Neural progenitor cell (in vitro differentiated cells): ENCODE results near the gene TRMT44. TPM values are rescaled to one million over a fixed set of nuclear protein-coding genes. Genes with fewer than 3 reads are reported as not detected.

Experiments
- DNase-seq: peaks from one replicate; pipeline ENCODE4 v3.0.0-alpha.2; 2016; ENCODE audit warnings: low spot score
- H2AFZ ChIP-seq: fragments of 200-600 bp; sonication (generic); replicated peaks from 2 replicates; pipeline ENCODE4 v1.6.1; 2016; ENCODE audit warnings: antibody characterized with exemption
- H3F3A ChIP-seq: fragments of 200-600 bp; sonication (generic); 2 replicates; pipeline ENCODE4 v1.6.1; 2016; ENCODE audit warnings: antibody characterized with exemption, low read depth
- H3K27ac ChIP-seq: fragments of 200-600 bp; sonication (generic); 2 replicates; pipeline ENCODE4 v1.5.1; 2016; ENCODE audit warnings: mild to moderate bottlenecking
- H3K27me3 ChIP-seq: fragments of 200-600 bp; sonication (generic); 2 replicates; pipeline ENCODE4 v1.6.1; 2016; ENCODE audit warnings: mild to moderate bottlenecking, moderate library complexity
- H3K36me3 ChIP-seq: fragments of 200-600 bp; sonication (generic); 2 replicates; pipeline ENCODE4 v1.5.1; 2016
- H3K4me1 ChIP-seq: fragments of 200-600 bp; sonication (generic); 2 replicates; pipeline ENCODE4 v1.6.1; 2016; ENCODE audit warnings: mixed run types
- H3K4me2 ChIP-seq: fragments of 200-600 bp; sonication (generic); 2 replicates; pipeline ENCODE4 v1.6.1; 2016
- H3K4me3 ChIP-seq: fragments of 200-600 bp; sonication (generic); 2 replicates; pipeline ENCODE4 v1.5.1; 2016
- H3K79me2 ChIP-seq: fragments of 200-600 bp; sonication (generic); 2 replicates; pipeline ENCODE4 v1.6.1; 2016; ENCODE audit warnings: low read depth
- H3K9ac ChIP-seq: fragments of 200-600 bp; sonication (generic); 2 replicates; pipeline ENCODE4 v1.6.1; 2016
- H3K9me3 ChIP-seq: fragments of 200-600 bp; sonication (generic); 2 replicates; pipeline ENCODE4 v1.5.1; 2016; ENCODE audit warnings: low read depth
- H4K20me1 ChIP-seq: fragments of 200-600 bp; sonication (generic); 2 replicates; pipeline ENCODE4 v1.6.1; 2016; ENCODE audit warnings: low read depth
- H3K27ac Mint-ChIP-seq: 3 replicates; pipeline ENCODE4 v1.8.0; 2021; ENCODE audit warnings: mixed read lengths
- H3K27me3 Mint-ChIP-seq: 2 replicates; pipeline ENCODE4 v1.8.0; 2022; ENCODE audit warnings: low read depth, mild to moderate bottlenecking, inconsistent platforms, moderate library complexity, mixed read lengths; ENCODE audit not compliant: insufficient read depth
- H3K36me3 Mint-ChIP-seq: 3 replicates; pipeline ENCODE4 v1.8.0; 2021; ENCODE audit warnings: mixed read lengths
- H3K4me1 Mint-ChIP-seq: 3 replicates; pipeline ENCODE4 v1.8.0; 2021; ENCODE audit warnings: mixed read lengths
- H3K4me3 Mint-ChIP-seq: 3 replicates; pipeline ENCODE4 v1.8.0; 2021; ENCODE audit warnings: mild to moderate bottlenecking, moderate library complexity, mixed read lengths
- H3K9me3 Mint-ChIP-seq: 3 replicates; pipeline ENCODE4 v1.8.0; 2020; ENCODE audit warnings: mixed read lengths
- EZH2 ChIP-seq: fragments of 200-600 bp; sonication (generic); IDR thresholded peaks from 2 replicates; pipeline ENCODE4 v1.6.1; 2017; ENCODE audit warnings: antibody characterized with exemption, mild to moderate bottlenecking, moderate library complexity
- EZH2phosphoT487 ChIP-seq: fragments of 200-600 bp; sonication (generic); IDR thresholded peaks from 2 replicates; pipeline ENCODE4 v1.6.1; 2017; ENCODE audit warnings: antibody characterized with exemption
- total RNA-seq: library from RNA; depleted of rRNA; stranded (reverse); fragments of >200 nt; gene quantifications from 2 replicates; pipeline ENCODE4 v1.2.3, GENCODE V29; 2015; ENCODE audit warnings: low replicate concordance
- TF ChIP-seq, protein P1 (sequence below): fragments of 200-600 bp; sonication (generic); IDR thresholded peaks from 2 replicates; pipeline ENCODE4 v1.5.1; 2017; ENCODE audit warnings: antibody characterized with exemption, mild to moderate bottlenecking

The TRMT44 gene
- total RNA-seq, 1 donor from 2014 or later: 19.9 TPM

DNA sequence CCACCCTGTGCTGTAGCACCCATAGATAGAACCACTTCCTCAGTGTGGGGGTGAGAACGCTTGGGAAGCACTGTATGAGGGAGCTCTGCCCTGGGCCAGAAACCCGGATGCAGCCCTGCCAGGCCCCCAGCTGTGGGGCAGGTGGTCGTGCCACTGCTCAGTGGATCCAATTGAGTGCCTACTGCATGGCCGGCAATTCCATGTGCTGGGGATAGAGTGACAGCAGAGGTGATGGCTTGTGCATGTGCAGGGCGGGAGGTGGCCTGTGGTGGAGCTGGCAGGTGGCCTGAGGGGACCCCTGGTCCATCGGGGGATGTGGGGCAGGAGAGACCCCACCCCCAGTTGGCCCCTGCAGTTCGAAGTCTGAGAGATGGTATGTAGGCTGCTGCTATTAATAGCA, 60.4 kb downstream of the TRMT44 start:
- H3K36me3 ChIP-seq: no peaks in the 10 kb centered on the region
- no peak overlapping the region for H3K4me2 ChIP-seq
- no peaks in the 10 kb centered on the region for H3K79me2 ChIP-seq
- H3K27me3 Mint-ChIP-seq: peaks cover 15% of the 10 kb centered on the region
- H3K27ac Mint-ChIP-seq: no peak overlapping the region
- no peak overlapping the region for H3K27ac ChIP-seq
- H3K4me1 ChIP-seq: peaks cover 5% of the 10 kb centered on the region
- peaks cover 4% of the 10 kb centered on the region for H3F3A ChIP-seq
- no peak overlapping the region for H3K4me3 ChIP-seq
- peaks cover 18% of the 10 kb centered on the region for H3K4me1 Mint-ChIP-seq
- H3K36me3 Mint-ChIP-seq: no peaks in the 10 kb centered on the region
- H4K20me1 ChIP-seq: no peaks in the 10 kb centered on the region
- peaks cover 8% of the 10 kb centered on the region for H3K9me3 Mint-ChIP-seq
- H3K9ac ChIP-seq: no peak overlapping the region
- H2AFZ ChIP-seq: no peak overlapping the region
- TF ChIP-seq, protein P1, sequence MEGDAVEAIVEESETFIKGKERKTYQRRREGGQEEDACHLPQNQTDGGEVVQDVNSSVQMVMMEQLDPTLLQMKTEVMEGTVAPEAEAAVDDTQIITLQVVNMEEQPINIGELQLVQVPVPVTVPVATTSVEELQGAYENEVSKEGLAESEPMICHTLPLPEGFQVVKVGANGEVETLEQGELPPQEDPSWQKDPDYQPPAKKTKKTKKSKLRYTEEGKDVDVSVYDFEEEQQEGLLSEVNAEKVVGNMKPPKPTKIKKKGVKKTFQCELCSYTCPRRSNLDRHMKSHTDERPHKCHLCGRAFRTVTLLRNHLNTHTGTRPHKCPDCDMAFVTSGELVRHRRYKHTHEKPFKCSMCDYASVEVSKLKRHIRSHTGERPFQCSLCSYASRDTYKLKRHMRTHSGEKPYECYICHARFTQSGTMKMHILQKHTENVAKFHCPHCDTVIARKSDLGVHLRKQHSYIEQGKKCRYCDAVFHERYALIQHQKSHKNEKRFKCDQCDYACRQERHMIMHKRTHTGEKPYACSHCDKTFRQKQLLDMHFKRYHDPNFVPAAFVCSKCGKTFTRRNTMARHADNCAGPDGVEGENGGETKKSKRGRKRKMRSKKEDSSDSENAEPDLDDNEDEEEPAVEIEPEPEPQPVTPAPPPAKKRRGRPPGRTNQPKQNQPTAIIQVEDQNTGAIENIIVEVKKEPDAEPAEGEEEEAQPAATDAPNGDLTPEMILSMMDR: no peak
- H3K27me3 ChIP-seq: no peaks in the 10 kb centered on the region
- DNase-seq: no peak
- H3K4me3 Mint-ChIP-seq: no peak overlapping the region
- no peaks in the 10 kb centered on the region for H3K9me3 ChIP-seq

- Histone ChIP-seq H3F3A (peaks cover 6% of the 10 kb centered on the region), H3K27ac (no peak overlapping the region), H3K9me3 (no peaks in the 10 kb centered on the region), H4K20me1 (no peaks in the 10 kb centered on the region), H3K9ac (no peak overlapping the region), H3K4me2 (no peak overlapping the region), H3K79me2 (no peaks in the 10 kb centered on the region), H3K36me3 (no peaks in the 10 kb centered on the region), H3K4me3 (no peak overlapping the region), H3K27me3 (no peaks in the 10 kb centered on the region), H3K4me1 (peaks cover 13% of the 10 kb centered on the region), H2AFZ (no peak overlapping the region)
- TF ChIP-seq EZH2phosphoT487 (no peak), EZH2 (no peak)
- TF ChIP-seq, protein P1: no peak
- Mint-ChIP-seq H3K27ac (no peak overlapping the region), H3K9me3 (peaks cover 8% of the 10 kb centered on the region), H3K4me3 (no peak overlapping the region), H3K4me1 (peaks cover 17% of the 10 kb centered on the region), H3K27me3 (peaks cover 15% of the 10 kb centered on the region), H3K36me3 (no peaks in the 10 kb centered on the region)
- DNase-seq: no peak
Measured at GRCh38 chr4:8501781-8502180, 61.2 kb downstream of the TRMT44 start.

GRCh38 chr4:8502371-8502770, 61.8 kb downstream of the TRMT44 start:
- Mint-ChIP-seq H3K9me3 (peaks cover 8% of the 10 kb centered on the region), H3K36me3 (no peaks in the 10 kb centered on the region), H3K27ac (peak overlapping the region; percentile 51), H3K27me3 (peaks cover 15% of the 10 kb centered on the region), H3K4me3 (no peak overlapping the region), H3K4me1 (peaks cover 21% of the 10 kb centered on the region)
- H4K20me1 ChIP-seq: no peaks in the 10 kb centered on the region
- no peaks in the 10 kb centered on the region for H3K36me3 ChIP-seq
- no peaks in the 10 kb centered on the region for H3K27me3 ChIP-seq
- no peaks in the 10 kb centered on the region for H3K9me3 ChIP-seq
- no peak overlapping the region for H3K9ac ChIP-seq
- H3K4me1 ChIP-seq: peaks cover 18% of the 10 kb centered on the region
- H3K4me2 ChIP-seq: no peak overlapping the region
- H3K27ac ChIP-seq: no peak overlapping the region
- DNase-seq: no peak
- H3K4me3 ChIP-seq: no peak overlapping the region
- H2AFZ ChIP-seq: no peak overlapping the region
- TF ChIP-seq, protein P1: no peak
- TF ChIP-seq EZH2 (no peak), EZH2phosphoT487 (no peak)
- peaks cover 6% of the 10 kb centered on the region for H3F3A ChIP-seq
- H3K79me2 ChIP-seq: no peaks in the 10 kb centered on the region
